Measurements from ENCODE around the gene PTPRR. TPM values are rescaled to one million over a fixed set of nuclear protein-coding genes. Genes with fewer than 3 reads are reported as not detected.

Gene PTPRR
- total and polyA plus RNA-seq, 10 of the 15 experiments (the other 5 are each of a cell fraction or from before 2014, with no cell fraction given), result 0.14 to 3.1 (median 0.42) TPM

DNA sequence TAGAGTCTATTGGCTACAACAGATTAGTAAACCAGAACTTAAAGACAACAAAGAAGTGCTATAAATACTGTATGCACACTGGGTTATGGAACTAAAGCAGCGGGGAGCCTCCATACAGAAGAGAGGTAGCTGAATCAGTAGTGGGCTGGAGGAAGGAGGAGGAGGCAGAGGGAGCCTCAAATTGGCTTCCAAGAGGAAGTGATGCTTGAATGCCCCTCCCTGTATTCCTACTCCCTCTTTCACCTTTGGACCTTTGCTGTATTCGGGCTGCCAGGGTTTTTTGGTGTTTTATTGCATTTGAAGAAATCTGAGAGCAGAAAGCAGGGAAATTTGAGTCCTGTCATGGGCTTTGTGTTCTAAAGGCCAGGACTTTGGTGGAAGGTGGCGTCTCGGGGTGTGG, 179.3 kb downstream of the PTPRR start:
- in situ Hi-C loops (cut with MboI) (loop anchor here (25.0 kb wide), 1 partner anchor 996 kb away; no protein-coding TSS in a partner anchor), intact Hi-C loops (cut with micrococcal nuclease; ENCODE audit: unreplicated experiment) (no loop called here)
- BruUV-seq (replicated peaks), result no TSS peak
- no peak overlapping the region for H3K4me3 ChIP-seq
- DNase-seq (ENCODE audit: low read depth, low spot score) (no peak), FAIRE-seq (no peak), ATAC-seq (no peak)
- no peaks in the 10 kb centered on the region for H3K79me2 ChIP-seq (ENCODE audit: control insufficient read depth, insufficient read depth, low read length)
- ChIA-PET CTCF (interaction anchor here (0.6 to 0.8 kb wide), 2 partner anchors 109 to 863 kb away, joined by 3 to 4 read pairs; no protein-coding TSS in a partner anchor), SMC1A (ENCODE audit: uncharacterized antibody, unreplicated experiment) (no interaction called here), RAD21 (ENCODE audit: unreplicated experiment) (no interaction called here), POLR2A (interaction anchor here (0.6 kb wide), 1 partner anchor 168 kb away, joined by 3 read pairs; no protein-coding TSS in a partner anchor)
- WGBS (ENCODE audit: insufficient coverage, insufficient replicate concordance, low lambda C conversion rate, missing lambda C conversion rate), result 0% methylated on average over 4 of the region's 4 CpGs
- no peaks in the 10 kb centered on the region for H3K36me3 ChIP-seq (ENCODE audit: control insufficient read depth in 2 of 2, insufficient read depth in 2 of 2, low read length in 1 of 2)
- no peaks in the 10 kb centered on the region for H4K20me1 ChIP-seq (ENCODE audit: control insufficient read depth, insufficient read depth)
- no peak overlapping the region for H3K27ac ChIP-seq (ENCODE audit: control insufficient read depth, insufficient read depth)
- H3K27me3 ChIP-seq (replicated peaks in 1 of 2; ENCODE audit: control insufficient read depth in 2 of 2, insufficient read depth in 2 of 2, low read length in 1 of 2), result no peaks in the 10 kb centered on the region
- H3K9me3 ChIP-seq (replicated peaks; ENCODE audit: control insufficient read depth, insufficient read depth, low read length), result no peaks in the 10 kb centered on the region
- no peaks in the 10 kb centered on the region for H3K4me1 ChIP-seq (ENCODE audit: control insufficient read depth, insufficient read depth, low read length)
- no peak overlapping the region for H3K4me2 ChIP-seq (ENCODE audit: control insufficient read depth, insufficient read depth)
- H2AFZ ChIP-seq (ENCODE audit: control insufficient read depth, low read depth, low read length), result no peak overlapping the region
- no peak overlapping the region for H3K9ac ChIP-seq (ENCODE audit: control insufficient read depth, insufficient read depth, low read length)
- TF ChIP-seq, protein P1, sequence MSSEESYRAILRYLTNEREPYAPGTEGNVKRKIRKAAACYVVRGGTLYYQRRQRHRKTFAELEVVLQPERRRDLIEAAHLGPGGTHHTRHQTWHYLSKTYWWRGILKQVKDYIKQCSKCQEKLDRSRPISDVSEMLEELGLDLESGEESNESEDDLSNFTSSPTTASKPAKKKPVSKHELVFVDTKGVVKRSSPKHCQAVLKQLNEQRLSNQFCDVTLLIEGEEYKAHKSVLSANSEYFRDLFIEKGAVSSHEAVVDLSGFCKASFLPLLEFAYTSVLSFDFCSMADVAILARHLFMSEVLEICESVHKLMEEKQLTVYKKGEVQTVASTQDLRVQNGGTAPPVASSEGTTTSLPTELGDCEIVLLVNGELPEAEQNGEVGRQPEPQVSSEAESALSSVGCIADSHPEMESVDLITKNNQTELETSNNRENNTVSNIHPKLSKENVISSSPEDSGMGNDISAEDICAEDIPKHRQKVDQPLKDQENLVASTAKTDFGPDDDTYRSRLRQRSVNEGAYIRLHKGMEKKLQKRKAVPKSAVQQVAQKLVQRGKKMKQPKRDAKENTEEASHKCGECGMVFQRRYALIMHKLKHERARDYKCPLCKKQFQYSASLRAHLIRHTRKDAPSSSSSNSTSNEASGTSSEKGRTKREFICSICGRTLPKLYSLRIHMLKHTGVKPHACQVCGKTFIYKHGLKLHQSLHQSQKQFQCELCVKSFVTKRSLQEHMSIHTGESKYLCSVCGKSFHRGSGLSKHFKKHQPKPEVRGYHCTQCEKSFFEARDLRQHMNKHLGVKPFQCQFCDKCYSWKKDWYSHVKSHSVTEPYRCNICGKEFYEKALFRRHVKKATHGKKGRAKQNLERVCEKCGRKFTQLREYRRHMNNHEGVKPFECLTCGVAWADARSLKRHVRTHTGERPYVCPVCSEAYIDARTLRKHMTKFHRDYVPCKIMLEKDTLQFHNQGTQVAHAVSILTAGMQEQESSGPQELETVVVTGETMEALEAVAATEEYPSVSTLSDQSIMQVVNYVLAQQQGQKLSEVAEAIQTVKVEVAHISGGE (CRISPR knock-in tag; IDR thresholded peaks at IDR 0.05), result no peak
- TF ChIP-seq MYC (IDR thresholded peaks at IDR 0.05; ENCODE audit: insufficient read depth, insufficient read length, insufficient replicate concordance, low read length, severe bottlenecking), result no peak
- TF ChIP-seq, protein P2, sequence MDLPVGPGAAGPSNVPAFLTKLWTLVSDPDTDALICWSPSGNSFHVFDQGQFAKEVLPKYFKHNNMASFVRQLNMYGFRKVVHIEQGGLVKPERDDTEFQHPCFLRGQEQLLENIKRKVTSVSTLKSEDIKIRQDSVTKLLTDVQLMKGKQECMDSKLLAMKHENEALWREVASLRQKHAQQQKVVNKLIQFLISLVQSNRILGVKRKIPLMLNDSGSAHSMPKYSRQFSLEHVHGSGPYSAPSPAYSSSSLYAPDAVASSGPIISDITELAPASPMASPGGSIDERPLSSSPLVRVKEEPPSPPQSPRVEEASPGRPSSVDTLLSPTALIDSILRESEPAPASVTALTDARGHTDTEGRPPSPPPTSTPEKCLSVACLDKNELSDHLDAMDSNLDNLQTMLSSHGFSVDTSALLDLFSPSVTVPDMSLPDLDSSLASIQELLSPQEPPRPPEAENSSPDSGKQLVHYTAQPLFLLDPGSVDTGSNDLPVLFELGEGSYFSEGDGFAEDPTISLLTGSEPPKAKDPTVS (IDR thresholded peaks at IDR 0.05; ENCODE audit: low read depth, low read length), result no peak
- no peak for TF ChIP-seq JUNB (IDR thresholded peaks at IDR 0.05)
- TF ChIP-seq NR2C2 (IDR thresholded peaks at IDR 0.05; ENCODE audit: borderline replicate concordance, control insufficient read depth, insufficient read length, low read depth), result no peak
- TF ChIP-seq ZNF217 (IDR thresholded peaks at IDR 0.05), result no peak
- TF ChIP-seq, protein P3, sequence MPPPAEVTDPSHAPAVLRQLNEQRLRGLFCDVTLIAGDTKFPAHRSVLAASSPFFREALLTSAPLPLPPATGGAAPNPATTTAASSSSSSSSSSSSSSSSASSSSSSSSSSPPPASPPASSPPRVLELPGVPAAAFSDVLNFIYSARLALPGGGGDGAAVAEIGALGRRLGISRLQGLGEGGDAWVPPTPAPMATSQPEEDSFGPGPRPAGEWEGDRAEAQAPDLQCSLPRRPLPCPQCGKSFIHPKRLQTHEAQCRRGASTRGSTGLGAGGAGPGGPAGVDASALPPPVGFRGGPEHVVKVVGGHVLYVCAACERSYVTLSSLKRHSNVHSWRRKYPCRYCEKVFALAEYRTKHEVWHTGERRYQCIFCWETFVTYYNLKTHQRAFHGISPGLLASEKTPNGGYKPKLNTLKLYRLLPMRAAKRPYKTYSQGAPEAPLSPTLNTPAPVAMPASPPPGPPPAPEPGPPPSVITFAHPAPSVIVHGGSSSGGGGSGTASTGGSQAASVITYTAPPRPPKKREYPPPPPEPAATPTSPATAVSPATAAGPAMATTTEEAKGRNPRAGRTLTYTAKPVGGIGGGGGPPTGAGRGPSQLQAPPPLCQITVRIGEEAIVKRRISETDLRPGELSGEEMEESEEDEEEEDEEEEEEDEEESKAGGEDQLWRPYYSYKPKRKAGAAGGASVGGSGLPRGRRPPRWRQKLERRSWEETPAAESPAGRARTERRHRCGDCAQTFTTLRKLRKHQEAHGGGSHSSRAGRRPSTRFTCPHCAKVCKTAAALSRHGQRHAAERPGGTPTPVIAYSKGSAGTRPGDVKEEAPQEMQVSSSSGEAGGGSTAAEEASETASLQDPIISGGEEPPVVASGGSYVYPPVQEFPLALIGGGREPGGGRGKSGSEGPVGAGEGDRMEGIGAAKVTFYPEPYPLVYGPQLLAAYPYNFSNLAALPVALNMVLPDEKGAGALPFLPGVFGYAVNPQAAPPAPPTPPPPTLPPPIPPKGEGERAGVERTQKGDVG (CRISPR knock-in tag; IDR thresholded peaks at IDR 0.05), result no peak
- TF ChIP-seq POU2F2 (IDR thresholded peaks at IDR 0.05; ENCODE audit: borderline replicate concordance, low read depth, low read length), result no peak
- no peak for TF ChIP-seq MTA2 (IDR thresholded peaks at IDR 0.05; ENCODE audit: low read depth)
- no peak for TF ChIP-seq RCOR1 (conservative IDR thresholded peaks at IDR 0.05; ENCODE audit: low read depth, low read length)
- no peak for TF ChIP-seq MXI1 (IDR thresholded peaks at IDR 0.05; ENCODE audit: low read depth, low read length)
- no peak for TF ChIP-seq RB1 (IDR thresholded peaks at IDR 0.05; ENCODE audit: borderline replicate concordance)
- TF ChIP-seq KDM1A (IDR thresholded peaks at IDR 0.05; ENCODE audit: borderline replicate concordance), result no peak
- no peak for TF ChIP-seq HDAC2 (IDR thresholded peaks at IDR 0.05)
- no peak for TF ChIP-seq FOXK2 (IDR thresholded peaks at IDR 0.05)
- no peak for TF ChIP-seq MEF2B (IDR thresholded peaks at IDR 0.05; ENCODE audit: partially characterized antibody, poor library complexity, severe bottlenecking)
- no peak for TF ChIP-seq SMARCA5 (IDR thresholded peaks at IDR 0.05)
